ENCODE data around the gene LONP1.
"Not testable (repeated sequence)": the region's sequence is repeated elsewhere in the genome, so short reads cannot be mapped to it uniquely, and the experiment has no call there.

The LONP1 gene

GRCh38 chr19:5711025-5711424, 8.9 kb downstream of the LONP1 start:
- DNase-seq (ENCODE audit: low read depth): no peak

- DNase-seq (ENCODE audit: low read depth): no peak
These were observed 12.1 kb downstream of the LONP1 start for GRCh38 chr19:5707576-5708575.

GRCh38 chr19:5706876-5707573, 12.9 kb downstream of the LONP1 start:
- no peak for DNase-seq (ENCODE audit: low read depth)

- no peak for DNase-seq (ENCODE audit: low read depth)
These were observed 14.4 kb downstream of the LONP1 start for GRCh38 chr19:5705552-5705951.

GRCh38 chr19:5703819-5704818, 15.8 kb downstream of the LONP1 start:
- no peak for DNase-seq (ENCODE audit: low read depth)

GRCh38 chr19:5702053-5702410, 17.9 kb downstream of the LONP1 start:
- DNase-seq (ENCODE audit: low read depth): not testable (repeated sequence)

- DNase-seq (ENCODE audit: low read depth): no peak
These were observed 19.4 kb downstream of the LONP1 start for GRCh38 chr19:5700455-5701092.

- DNase-seq (ENCODE audit: low read depth): no peak
These were observed 21.1 kb downstream of the LONP1 start for GRCh38 chr19:5698635-5699422.

- DNase-seq (ENCODE audit: low read depth): no peak
These were observed 21.9 kb downstream of the LONP1 start for GRCh38 chr19:5697890-5698634.

- no peak for DNase-seq (ENCODE audit: low read depth)
These were observed 22.7 kb downstream of the LONP1 start for GRCh38 chr19:5697022-5697889.

- no peak for DNase-seq (ENCODE audit: low read depth)
These were observed 23.5 kb downstream of the LONP1 start for GRCh38 chr19:5696196-5697021.

- DNase-seq (ENCODE audit: low read depth): no peak
These were observed 24.2 kb downstream of the LONP1 start for GRCh38 chr19:5695649-5696195.

GRCh38 chr19:5694956-5695648, 24.8 kb downstream of the LONP1 start:
- DNase-seq (ENCODE audit: low read depth): no peak

GRCh38 chr19:5694167-5694955, 25.6 kb downstream of the LONP1 start:
- no peak for DNase-seq (ENCODE audit: low read depth)

- DNase-seq (ENCODE audit: low read depth): no peak
These were observed 26.5 kb downstream of the LONP1 start for GRCh38 chr19:5693195-5694166.

Data from HS-27A (cell line).